ENCODE measurements around the gene TMEM107. TPM values are rescaled to one million over a fixed set of nuclear protein-coding genes. Genes with fewer than 3 reads are reported as not detected.

Gene TMEM107
- total and polyA plus RNA-seq, 10 of the 15 experiments (the other 5 are each of a cell fraction or from before 2014, with no cell fraction given) = 7.9 to 38.7 (median 22.9) TPM

- TF ChIP-seq, protein P1, sequence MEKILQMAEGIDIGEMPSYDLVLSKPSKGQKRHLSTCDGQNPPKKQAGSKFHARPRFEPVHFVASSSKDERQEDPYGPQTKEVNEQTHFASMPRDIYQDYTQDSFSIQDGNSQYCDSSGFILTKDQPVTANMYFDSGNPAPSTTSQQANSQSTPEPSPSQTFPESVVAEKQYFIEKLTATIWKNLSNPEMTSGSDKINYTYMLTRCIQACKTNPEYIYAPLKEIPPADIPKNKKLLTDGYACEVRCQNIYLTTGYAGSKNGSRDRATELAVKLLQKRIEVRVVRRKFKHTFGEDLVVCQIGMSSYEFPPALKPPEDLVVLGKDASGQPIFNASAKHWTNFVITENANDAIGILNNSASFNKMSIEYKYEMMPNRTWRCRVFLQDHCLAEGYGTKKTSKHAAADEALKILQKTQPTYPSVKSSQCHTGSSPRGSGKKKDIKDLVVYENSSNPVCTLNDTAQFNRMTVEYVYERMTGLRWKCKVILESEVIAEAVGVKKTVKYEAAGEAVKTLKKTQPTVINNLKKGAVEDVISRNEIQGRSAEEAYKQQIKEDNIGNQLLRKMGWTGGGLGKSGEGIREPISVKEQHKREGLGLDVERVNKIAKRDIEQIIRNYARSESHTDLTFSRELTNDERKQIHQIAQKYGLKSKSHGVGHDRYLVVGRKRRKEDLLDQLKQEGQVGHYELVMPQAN (conservative IDR thresholded peaks at IDR 0.05) = 0 out of 2 replicates have a peak, but pooled peaks have one; percentile 36
- no peak for TF ChIP-seq PRDM15 (CRISPR knock-in tag; IDR thresholded peaks at IDR 0.05)
- no peak for TF ChIP-seq TARDBP (IDR thresholded peaks at IDR 0.05; ENCODE audit: borderline replicate concordance)
- peak; percentile 91 for TF ChIP-seq POLR2AphosphoS5 (IDR thresholded peaks at IDR 0.05; ENCODE audit: low read length)
- TF ChIP-seq POLR2A (IDR thresholded peaks at IDR 0.05; ENCODE audit: low read depth, low read length) = peak; percentile 79
- TF ChIP-seq, protein P2, sequence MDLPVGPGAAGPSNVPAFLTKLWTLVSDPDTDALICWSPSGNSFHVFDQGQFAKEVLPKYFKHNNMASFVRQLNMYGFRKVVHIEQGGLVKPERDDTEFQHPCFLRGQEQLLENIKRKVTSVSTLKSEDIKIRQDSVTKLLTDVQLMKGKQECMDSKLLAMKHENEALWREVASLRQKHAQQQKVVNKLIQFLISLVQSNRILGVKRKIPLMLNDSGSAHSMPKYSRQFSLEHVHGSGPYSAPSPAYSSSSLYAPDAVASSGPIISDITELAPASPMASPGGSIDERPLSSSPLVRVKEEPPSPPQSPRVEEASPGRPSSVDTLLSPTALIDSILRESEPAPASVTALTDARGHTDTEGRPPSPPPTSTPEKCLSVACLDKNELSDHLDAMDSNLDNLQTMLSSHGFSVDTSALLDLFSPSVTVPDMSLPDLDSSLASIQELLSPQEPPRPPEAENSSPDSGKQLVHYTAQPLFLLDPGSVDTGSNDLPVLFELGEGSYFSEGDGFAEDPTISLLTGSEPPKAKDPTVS (IDR thresholded peaks at IDR 0.05; ENCODE audit: low read depth, low read length) = no peak
- peak; percentile 83 for TF ChIP-seq NFYB (IDR thresholded peaks at IDR 0.05; ENCODE audit: insufficient read depth, low read depth, low read length)
- no peak for TF ChIP-seq NFXL1 (IDR thresholded peaks at IDR 0.05; ENCODE audit: borderline replicate concordance)
- peak; percentile 67; the same call in 1 of the 2 replicates for TF ChIP-seq POLR2AphosphoS2 (IDR thresholded peaks at IDR 0.05; ENCODE audit: low read depth, low read length)
- TF ChIP-seq MYB (IDR thresholded peaks at IDR 0.05; ENCODE audit: borderline replicate concordance, low read depth, low read length) = no peak
- no peak for TF ChIP-seq ZSCAN29 (IDR thresholded peaks at IDR 0.05)
- TF ChIP-seq SMAD1 (IDR thresholded peaks at IDR 0.05; ENCODE audit: low read depth, partially characterized antibody) = peak; percentile 85
- TF ChIP-seq IRF5 (IDR thresholded peaks at IDR 0.05; ENCODE audit: borderline replicate concordance) = no peak
- no peak for TF ChIP-seq ZBTB4 (CRISPR knock-in tag; IDR thresholded peaks at IDR 0.05)
- peak; percentile 88 for TF ChIP-seq MAX (IDR thresholded peaks at IDR 0.05; ENCODE audit: low read depth, low read length)
- TF ChIP-seq NRF1 (conservative IDR thresholded peaks at IDR 0.05; ENCODE audit: low read depth, low read length) = no peak
- TF ChIP-seq TCF12 (IDR thresholded peaks at IDR 0.05; ENCODE audit: low read depth, low read length) = no peak
Observed at GRCh38 chr17:8192070-8192815, 16.1 kb upstream of the TMEM107 start (continued).
